Endothelial cell of umbilical vein (primary cell): Measurements from ENCODE around the gene MUCL3. TPM values are rescaled to one million over a fixed set of nuclear protein-coding genes. Genes with fewer than 3 reads are reported as not detected.

Experiments used
- BruUV-seq: library from RNA; stranded (reverse); fragments of 400-500 nt; replicated peaks from 2 replicates; lab custom pipeline; 2021; lab: Mats Ljungman, UMichigan
- CTCF ChIA-PET: fragments of 300-600, 350-600 bp; sonication (Branson Sonifier 250); formaldehyde crosslinking; loops from one replicate; lab custom pipeline; 2021; ENCODE audit warnings: antibody characterized with exemption, inconsistent platforms; lab: Charles Lee
- POLR2A ChIA-PET: fragments of 300-600, 350-600 bp; sonication (Branson Sonifier 250); formaldehyde crosslinking; loops from one replicate; lab custom pipeline; 2021; ENCODE audit warnings: antibody characterized with exemption, inconsistent platforms; lab: Charles Lee
- DNase-seq: peaks from one replicate; pipeline ENCODE4 v3.0.0-alpha.2; 2011; ENCODE audit warnings: low read depth, low spot score
- FAIRE-seq: peaks from 2 replicates; lab custom pipeline; 2011; peaks lifted over from hg19 to GRCh38; lab: Jason Lieb, UNC
- H2AFZ ChIP-seq: 2 replicates; pipeline ENCODE4 v1.6.0; 2012; ENCODE audit warnings: low read depth, low read length, control low read depth, inconsistent platforms
- H3K27ac ChIP-seq: 2 replicates; pipeline ENCODE4 v1.5.1; 2011; ENCODE audit warnings: low read depth, mild to moderate bottlenecking, control low read depth, low read length, moderate library complexity; ENCODE audit not compliant: insufficient read depth
- H3K27me3 ChIP-seq, 2 experiments: 2 replicates each; pipeline versions ENCODE4 v1.6.0 to v1.6.1; 2011; ENCODE audit warnings: low read length in 2 of 2, mixed read lengths in 1 of 2; ENCODE audit not compliant: control insufficient read depth in 2 of 2, insufficient read depth in 2 of 2
- H3K36me3 ChIP-seq, 2 experiments: 2 replicates in 1 of 2; 3 replicates in 1 of 2; pipeline ENCODE4 v1.5.1; 2011; ENCODE audit warnings: low read length in 2 of 2, mild to moderate bottlenecking in 1 of 2, moderate library complexity in 1 of 2; ENCODE audit not compliant: control insufficient read depth in 2 of 2, insufficient read depth in 2 of 2; ENCODE audit errors: extremely low read depth in 1 of 2
- H3K4me1 ChIP-seq: 3 replicates; pipeline ENCODE4 v1.5.1; 2011; ENCODE audit warnings: mild to moderate bottlenecking, low read length; ENCODE audit not compliant: control insufficient read depth, insufficient read depth; ENCODE audit errors: extremely low read depth
- H3K4me2 ChIP-seq: 2 replicates; pipeline ENCODE4 v1.6.1; 2011; ENCODE audit warnings: low read length, control low read depth, mixed read lengths; ENCODE audit not compliant: insufficient read depth
- H3K4me3 ChIP-seq, 3 experiments: fragments of 200-600 bp in 1 of 3; sonication (generic), shearing (Covaris generic) in 1 of 3; replicated peaks in 1 of 3; 2 replicates each; pipeline ENCODE4 v1.5.1; 2011 to 2016; ENCODE audit warnings: control low read depth in 3 of 3, low read length in 3 of 3, mild to moderate bottlenecking in 2 of 3, inconsistent platforms in 1 of 3, low read depth in 1 of 3, moderate library complexity in 1 of 3; ENCODE audit not compliant: insufficient read depth in 1 of 3
- H3K79me2 ChIP-seq: 2 replicates; pipeline ENCODE4 v1.6.0; 2012; ENCODE audit warnings: low read length, inconsistent platforms; ENCODE audit not compliant: control insufficient read depth, insufficient read depth
- H3K9ac ChIP-seq: replicated peaks from 2 replicates; pipeline ENCODE3; 2011; ENCODE audit warnings: low read length, control low read depth; ENCODE audit not compliant: insufficient read depth; ENCODE audit errors: extremely low read depth
- H3K9me1 ChIP-seq: replicated peaks from 3 replicates; pipeline ENCODE4 v1.6.0; 2011; ENCODE audit warnings: mild to moderate bottlenecking, low read length; ENCODE audit not compliant: control insufficient read depth, insufficient read depth; ENCODE audit errors: extremely low read depth
- H3K9me3 ChIP-seq: replicated peaks from 2 replicates; pipeline ENCODE4 v1.5.1; 2012; ENCODE audit warnings: low read length, inconsistent platforms; ENCODE audit not compliant: control insufficient read depth, insufficient read depth
- H4K20me1 ChIP-seq: replicated peaks from 2 replicates; pipeline ENCODE3; 2011; ENCODE audit warnings: mild to moderate bottlenecking, low read length; ENCODE audit not compliant: control insufficient read depth, insufficient read depth; ENCODE audit errors: extremely low read depth
- CTCF ChIP-seq, 2 donors: IDR thresholded peaks; 1 replicate in 1 of 2; 2 replicates in 1 of 2; pipeline ENCODE4 v1.5.1; 2011; ENCODE audit warnings: low read length in 2 of 2, mild to moderate bottlenecking in 2 of 2, moderate library complexity in 2 of 2, control low read depth in 1 of 2, inconsistent platforms in 1 of 2, low read depth in 1 of 2; ENCODE audit not compliant: insufficient read depth in 1 of 2; ENCODE audit errors: extremely low read depth in 1 of 2
- EZH2 ChIP-seq: IDR thresholded peaks from 2 replicates; pipeline ENCODE4 v1.6.1; 2012; ENCODE audit warnings: borderline replicate concordance, low read depth, mild to moderate bottlenecking, moderate library complexity, low read length, inconsistent platforms; ENCODE audit not compliant: severe bottlenecking
- FOS ChIP-seq: IDR thresholded peaks from 2 replicates; pipeline ENCODE4 v1.6.1; 2011; ENCODE audit warnings: mild to moderate bottlenecking, low read length, moderate library complexity, borderline replicate concordance; ENCODE audit not compliant: insufficient read depth
- GATA2 ChIP-seq: IDR thresholded peaks from 2 replicates; pipeline ENCODE4 v1.7.0; 2011; ENCODE audit warnings: low read depth, mild to moderate bottlenecking, moderate library complexity, mixed read lengths, low read length; ENCODE audit not compliant: insufficient read length, insufficient read depth
- JUN ChIP-seq: IDR thresholded peaks from 2 replicates; pipeline ENCODE4 v1.6.1; 2011; ENCODE audit warnings: borderline replicate concordance, low read depth; ENCODE audit not compliant: insufficient read length, insufficient read depth
- MAX ChIP-seq: IDR thresholded peaks from 2 replicates; pipeline ENCODE4 v1.6.1; 2011; ENCODE audit not compliant: insufficient read depth, insufficient read length
- MYC ChIP-seq: IDR thresholded peaks from one replicate; pipeline ENCODE4 v1.6.1; 2011; ENCODE audit warnings: mild to moderate bottlenecking, low read depth, low read length
- POLR2A ChIP-seq: IDR thresholded peaks from 2 replicates; pipeline ENCODE4 v1.6.1; 2012; ENCODE audit warnings: low read depth, mild to moderate bottlenecking, control low read depth, low read length
- POLR2AphosphoS5 ChIP-seq: IDR thresholded peaks from 2 replicates; pipeline ENCODE4 v1.6.1; 2012; ENCODE audit warnings: low read depth, mild to moderate bottlenecking, control low read depth, low read length, moderate library complexity; ENCODE audit not compliant: insufficient read depth
- dilution Hi-C: fragments of 300-500 bp; cut with MboI; formaldehyde crosslinking; loops from one replicate; pipeline ENCODE4 v1.15.0; 2019; ENCODE audit warnings: low sequenced_read_pairs; ENCODE audit not compliant: extremely low pct_ligation_motif_present
- intact Hi-C: fragments of 100-400 bp; cut with micrococcal nuclease; formaldehyde crosslinking; loops from one replicate; pipeline ENCODE4 v1.10.0; 2022
- polyA plus RNA-seq, 4 experiments: library from polyadenylated mRNA; depleted of rRNA in 3 of 4; stranded (reverse) in 3 of 4; unstranded in 1 of 4; fragments of >200 nt; gene quantifications; 2 replicates each; pipeline versions ENCODE4 v1.2.1 to v1.2.3, GENCODE V29; 2011 to 2012; ENCODE audit warnings: missing spikeins in 1 of 4
- total RNA-seq: library from RNA; stranded (reverse); gene quantifications from 2 replicates; pipeline ENCODE4 v1.2.3, GENCODE V29; 2021

Gene MUCL3
- total and polyA plus RNA-seq, 2 donors (not counting 3 experiments of a cell fraction or from before 2014, with no cell fraction given): not detected

- Histone ChIP-seq H3K79me2 (no peaks in the 10 kb centered on the region), H3K9ac (no peak overlapping the region), H3K4me2 (no peak overlapping the region), H3K36me3 (peaks cover 0 to 41% of the 10 kb centered on the region in 2 experiments), H2AFZ (no peak overlapping the region), H3K27ac (no peak overlapping the region), H3K9me1 (no peaks in the 10 kb centered on the region), H3K9me3 (no peaks in the 10 kb centered on the region), H4K20me1 (no peaks in the 10 kb centered on the region), H3K4me1 (peaks cover 22% of the 10 kb centered on the region), H3K27me3 (no peaks in the 10 kb centered on the region), H3K4me3 (no peak overlapping the region)
- TF ChIP-seq JUN: no peak
- TF ChIP-seq GATA2: no peak
- no peak for TF ChIP-seq FOS
- TF ChIP-seq MAX: no peak
- no peak for TF ChIP-seq CTCF (IDR thresholded peaks at IDR 0.05; ENCODE audit: extremely low read depth in 1 of 2, insufficient read depth in 1 of 2, low read depth in 1 of 2, low read length in 2 of 2)
- no peak for TF ChIP-seq EZH2
- TF ChIP-seq POLR2A: no peak
- no peak for TF ChIP-seq MYC
- TF ChIP-seq POLR2AphosphoS5: no peak
- no peak for DNase-seq
- intact Hi-C loops: no loop called here
- ChIA-PET POLR2A (no interaction called here), CTCF (interaction anchor here (0.8 to 7.6 kb wide), 4 partner anchors 144 to 169 kb away, joined by 3 to 142 read pairs (median 114); no protein-coding TSS in a partner anchor)
- BruUV-seq: no TSS peak
- dilution Hi-C loops: no loop called here
- no peak for FAIRE-seq
Observed at GRCh38 chr6:30918670-30919069, 22.1 kb upstream of the MUCL3 start.
